GM10847 (cell line): ENCODE measurements around the gene CENPT.
A peak's percentile ranks its signal among the peaks of the same experiment; 100 is the strongest.

ENCODE experiments used
- POLR2A ChIP-seq: IDR thresholded peaks from 2 replicates; pipeline ENCODE4 v1.6.1; 2011; ENCODE audit not compliant: insufficient read length; ENCODE audit errors: extremely low read depth

Gene CENPT

GRCh38 chr16:67861877-67862276 is 14.4 kb upstream of the CENPT start:
- TF ChIP-seq POLR2A, result no peak

- no peak for TF ChIP-seq POLR2A
Observed at GRCh38 chr16:67860589-67861398, 13.3 kb upstream of the CENPT start.

DNA sequence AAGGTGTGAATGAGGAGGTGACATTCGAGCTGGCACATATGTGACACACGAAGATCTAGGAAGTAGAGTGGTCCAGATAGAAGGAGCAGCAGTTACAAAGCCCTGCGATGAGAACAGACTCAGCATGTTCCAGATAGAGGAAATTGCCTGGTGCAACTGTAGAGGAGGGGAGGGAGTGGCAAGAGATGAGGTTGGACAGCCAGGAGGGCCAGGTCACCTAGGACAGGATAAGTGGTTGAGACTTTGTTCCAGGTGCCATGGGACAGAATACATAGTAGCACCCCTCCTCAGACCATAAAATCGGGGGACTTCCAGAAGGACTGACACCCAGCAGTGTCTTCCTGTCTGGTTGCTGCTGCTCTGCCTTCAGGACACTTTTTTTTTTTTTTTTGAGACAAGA is 11.0 kb upstream of the CENPT start:
- no peak for TF ChIP-seq POLR2A

- no peak for TF ChIP-seq POLR2A
Observed at GRCh38 chr16:67857547-67858233, 10.2 kb upstream of the CENPT start.

DNA sequence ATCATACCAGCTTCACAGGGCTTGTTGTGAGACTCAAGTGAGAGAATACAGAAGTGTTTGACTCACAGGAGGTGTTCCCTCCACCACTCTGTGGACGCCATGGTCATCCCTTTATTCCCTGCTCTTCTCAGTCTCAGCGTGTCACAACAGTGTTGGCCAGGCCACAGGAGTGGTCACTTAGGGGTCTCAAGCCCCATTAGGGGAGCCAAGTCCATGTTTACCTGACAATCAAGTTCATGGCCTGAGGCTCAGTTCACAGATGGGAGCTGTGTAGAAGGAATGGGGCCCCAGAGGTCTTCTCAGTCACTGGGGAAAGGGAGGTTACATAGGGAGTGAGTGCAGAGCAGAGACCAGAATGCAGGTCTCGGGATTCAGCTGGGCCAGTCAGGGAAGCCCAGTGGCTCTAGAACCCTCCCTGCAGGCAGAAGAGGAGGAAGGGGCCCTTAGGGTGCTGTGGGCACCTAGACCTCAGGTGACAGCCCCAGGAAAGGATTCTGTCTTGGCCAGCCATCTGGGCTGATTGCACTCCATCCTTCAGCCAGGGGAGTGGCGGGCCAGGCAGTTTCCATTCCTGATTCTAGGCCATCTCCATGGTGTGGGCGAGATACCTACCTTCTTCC is 9.5 kb upstream of the CENPT start:
- TF ChIP-seq POLR2A, result no peak

- TF ChIP-seq POLR2A, result no peak
Observed at GRCh38 chr16:67855789-67856188, 8.3 kb upstream of the CENPT start.

- TF ChIP-seq POLR2A, result no peak
Observed at GRCh38 chr16:67853670-67854069, 6.2 kb upstream of the CENPT start.

- TF ChIP-seq POLR2A, result no peak
Observed at GRCh38 chr16:67848118-67848517, 625 bp upstream of the CENPT start.

- TF ChIP-seq POLR2A, result peak; percentile 64
Observed at GRCh38 chr16:67846320-67847063, 1.0 kb downstream of the CENPT start, which contains the start of gene NUTF2. NUTF2 (plus strand) TSS chr16:67846933; CDS start chr16:67865131, 18,198 bp downstream.

DNA sequence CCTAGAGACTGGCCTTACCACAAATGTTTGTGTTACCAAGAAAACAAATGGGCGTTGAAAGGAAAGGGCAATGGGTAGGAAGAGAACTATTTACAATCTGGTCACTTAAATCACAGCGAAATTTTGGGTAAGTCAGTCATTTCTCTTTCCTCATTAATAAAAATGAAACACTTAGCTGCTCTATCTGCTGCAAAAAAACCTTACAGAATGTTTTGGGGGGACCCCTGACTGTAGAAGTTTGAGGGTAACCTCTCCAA is 1.5 kb downstream of the CENPT start:
- TF ChIP-seq POLR2A, result no peak

DNA sequence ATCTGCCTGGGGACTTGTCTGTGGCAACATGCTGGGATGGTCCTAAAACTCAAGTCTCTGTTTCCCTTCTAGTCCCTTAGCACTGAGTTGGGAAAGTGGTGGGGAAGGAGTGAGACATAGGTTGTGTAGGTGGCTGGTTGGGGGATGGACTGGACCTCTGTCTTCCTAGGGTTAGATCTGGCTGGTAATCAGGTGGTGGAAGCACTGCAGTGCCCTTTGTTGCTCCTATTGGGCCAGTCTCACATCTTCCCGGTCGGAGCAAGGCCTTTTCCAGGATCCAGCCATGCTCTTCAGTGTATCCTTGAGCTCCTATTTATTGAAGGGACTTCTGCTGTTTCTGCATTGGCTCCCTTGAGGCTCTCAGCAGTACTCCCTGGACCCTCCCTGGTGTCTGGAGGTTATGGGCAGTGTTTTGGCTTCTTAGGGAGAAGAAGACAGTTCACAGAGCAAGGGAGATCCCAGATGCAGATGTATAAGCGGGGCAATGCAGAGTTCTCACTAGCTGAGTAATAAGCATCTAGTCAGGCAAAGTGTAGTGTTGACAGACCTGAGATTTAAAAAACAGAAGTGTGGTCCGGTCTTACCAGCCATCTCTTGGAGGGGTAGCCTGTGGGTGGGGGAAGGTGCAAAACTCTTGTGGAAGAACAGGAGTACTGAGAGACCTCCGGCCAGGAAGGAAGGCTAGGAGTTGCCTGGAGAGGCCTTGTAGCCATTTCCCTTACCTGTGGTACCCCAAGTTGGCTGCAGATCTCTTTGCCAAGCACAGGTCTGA is 2.0 kb downstream of the CENPT start:
- TF ChIP-seq POLR2A, result no peak

GRCh38 chr16:67844497-67844896 is 3.0 kb downstream of the CENPT start:
- no peak for TF ChIP-seq POLR2A

GRCh38 chr16:67843343-67843765 is 4.1 kb downstream of the CENPT start:
- TF ChIP-seq POLR2A, result no peak

- TF ChIP-seq POLR2A, result no peak
Observed at GRCh38 chr16:67842509-67843342, 4.8 kb downstream of the CENPT start.
